Erythroblast (primary cell): ENCODE measurements around the gene TUBB3.

Experiments used
- GATA1 ChIP-seq: IDR thresholded peaks from 2 replicates; pipeline ENCODE4 v1.6.1; 2011; ENCODE audit warnings: low read depth, mild to moderate bottlenecking, control low read depth, low read length, moderate library complexity
- POLR2A ChIP-seq: IDR thresholded peaks from 2 replicates; pipeline ENCODE4 v1.6.1; 2011; ENCODE audit warnings: mild to moderate bottlenecking, low read length

DNA sequence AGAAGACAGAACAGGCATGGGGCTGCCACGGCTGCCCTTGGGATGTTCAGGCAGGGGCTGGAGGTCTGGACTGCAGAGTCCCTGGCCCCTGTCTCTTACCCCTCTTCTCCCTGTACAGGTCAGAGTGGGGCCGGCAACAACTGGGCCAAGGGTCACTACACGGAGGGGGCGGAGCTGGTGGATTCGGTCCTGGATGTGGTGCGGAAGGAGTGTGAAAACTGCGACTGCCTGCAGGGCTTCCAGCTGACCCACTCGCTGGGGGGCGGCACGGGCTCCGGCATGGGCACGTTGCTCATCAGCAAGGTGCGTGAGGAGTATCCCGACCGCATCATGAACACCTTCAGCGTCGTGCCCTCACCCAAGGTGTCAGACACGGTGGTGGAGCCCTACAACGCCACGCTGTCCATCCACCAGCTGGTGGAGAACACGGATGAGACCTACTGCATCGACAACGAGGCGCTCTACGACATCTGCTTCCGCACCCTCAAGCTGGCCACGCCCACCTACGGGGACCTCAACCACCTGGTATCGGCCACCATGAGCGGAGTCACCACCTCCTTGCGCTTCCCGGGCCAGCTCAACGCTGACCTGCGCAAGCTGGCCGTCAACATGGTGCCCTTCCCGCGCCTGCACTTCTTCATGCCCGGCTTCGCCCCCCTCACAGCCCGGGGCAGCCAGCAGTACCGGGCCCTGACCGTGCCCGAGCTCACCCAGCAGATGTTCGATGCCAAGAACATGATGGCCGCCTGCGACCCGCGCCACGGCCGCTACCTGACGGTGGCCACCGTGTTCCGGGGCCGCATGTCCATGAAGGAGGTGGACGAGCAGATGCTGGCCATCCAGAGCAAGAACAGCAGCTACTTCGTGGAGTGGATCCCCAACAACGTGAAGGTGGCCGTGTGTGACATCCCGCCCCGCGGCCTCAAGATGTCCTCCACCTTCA lies 11.7 kb downstream of the TUBB3 start:
- TF ChIP-seq POLR2A (no peak), GATA1 (no peak)
